GM21529 (cell line): ENCODE results near the gene ROBO1.

ENCODE experiments used
- ATAC-seq: cut with Tn5 transposase; IDR thresholded peaks from one replicate; pipeline ENCODE4 v1.9.1; 2021; ENCODE audit not compliant: unreplicated experiment

ROBO1 gene

DNA sequence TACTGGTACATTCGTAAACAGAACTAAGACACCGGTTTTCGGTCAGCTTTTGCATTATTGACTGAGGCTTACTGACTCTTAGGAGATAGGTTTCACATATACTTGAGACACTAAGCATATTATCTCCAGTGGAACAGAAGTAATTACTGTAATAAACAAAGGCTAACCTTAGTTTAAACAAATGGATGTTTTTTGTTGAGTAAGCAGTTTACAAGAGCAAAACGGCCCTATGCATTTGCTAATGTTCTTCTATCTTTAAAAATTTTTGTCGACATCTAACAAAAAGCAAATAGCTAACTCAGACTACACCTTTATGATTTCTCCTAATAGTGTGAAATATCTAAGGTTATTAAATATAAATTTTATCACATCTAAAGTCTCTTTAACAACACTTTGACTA lies 664.5 kb downstream of the ROBO1 start:
- ATAC-seq, result no peak

DNA sequence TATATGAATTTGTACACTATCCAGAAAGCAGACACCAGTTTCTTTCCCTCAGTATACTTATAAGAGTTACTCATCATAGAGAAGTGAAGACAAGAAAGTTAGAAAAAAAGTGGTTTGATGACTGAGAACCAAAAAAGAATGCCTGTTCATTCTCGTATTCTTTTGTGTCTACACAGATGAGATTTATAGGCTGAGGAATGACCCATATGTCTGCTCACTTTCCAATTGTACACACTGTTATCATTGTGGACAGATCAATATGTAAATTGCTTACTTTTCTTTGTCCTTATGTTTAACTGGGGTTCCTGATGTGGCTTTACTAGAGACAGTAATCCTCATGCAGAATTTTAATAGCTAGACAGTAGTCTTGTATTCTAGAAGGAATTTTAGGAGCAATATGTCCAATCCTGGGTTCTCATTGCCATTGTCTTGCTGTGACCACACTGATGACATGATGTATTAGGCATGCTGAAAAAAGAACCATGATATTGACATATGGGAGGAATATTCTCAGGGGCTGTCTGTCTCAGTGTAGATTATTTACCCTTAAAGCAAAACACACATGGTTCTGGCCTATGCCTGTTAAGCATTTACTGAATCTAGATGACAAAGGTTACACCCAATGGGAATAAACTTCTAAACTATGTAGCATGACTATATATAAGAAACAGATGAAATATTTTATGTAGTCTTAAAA lies 669.7 kb downstream of the ROBO1 start:
- ATAC-seq, result no peak

DNA sequence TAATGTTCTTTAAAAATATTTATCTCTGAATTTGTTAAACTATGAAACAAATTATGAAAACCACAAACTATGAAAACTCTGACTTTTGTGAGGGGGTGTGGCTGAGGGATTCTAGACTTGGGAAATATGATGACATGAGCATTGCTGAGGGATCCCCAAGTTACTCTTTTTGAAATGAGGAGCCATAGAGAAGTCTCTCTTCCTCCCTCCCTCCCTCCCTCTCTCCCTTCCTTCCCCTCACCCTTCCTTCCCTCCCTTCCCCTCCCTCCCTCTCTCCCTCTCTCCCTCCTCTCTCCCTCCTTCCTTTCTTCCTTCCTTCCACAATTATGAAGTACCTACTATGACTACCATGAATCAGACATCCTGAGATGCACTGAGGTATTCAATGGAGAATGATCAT lies 673.1 kb downstream of the ROBO1 start:
- no peak for ATAC-seq

DNA sequence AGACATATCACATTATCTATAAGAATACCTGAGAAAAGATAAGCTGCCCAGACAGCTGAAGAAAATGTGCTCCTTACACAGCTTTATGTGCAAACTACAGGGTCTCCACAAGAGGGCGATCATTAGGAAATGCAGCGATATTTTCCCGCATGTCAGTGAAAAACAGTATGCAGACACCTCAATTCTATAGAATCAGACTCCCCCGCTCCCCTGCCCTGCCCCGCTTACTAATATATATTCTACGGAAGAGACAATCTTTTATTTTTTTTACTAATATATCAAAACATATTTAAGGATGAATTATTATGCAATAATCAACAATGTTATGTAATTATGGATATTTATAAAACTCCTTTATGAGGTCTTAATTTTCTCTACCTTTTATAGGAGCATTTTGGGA lies 681.3 kb downstream of the ROBO1 start:
- peak; percentile 94 for ATAC-seq

DNA sequence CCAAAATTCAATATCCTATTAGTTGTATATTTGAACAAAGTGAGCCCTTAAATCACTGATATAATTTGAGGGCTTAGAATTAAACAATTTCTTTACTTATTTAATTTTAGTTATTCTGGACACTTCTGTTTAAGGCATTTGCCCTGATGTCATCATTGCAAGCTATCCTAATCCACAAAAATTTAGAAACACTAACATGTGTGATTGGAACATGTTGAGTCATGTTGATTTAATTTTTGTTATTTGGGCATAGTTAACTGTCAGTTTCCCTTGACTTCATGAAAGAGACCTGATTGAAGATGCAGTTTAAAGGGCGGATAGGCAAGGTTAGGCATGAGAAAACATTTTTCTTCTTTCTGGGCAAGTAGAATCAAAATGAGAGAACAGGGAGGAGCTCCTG lies 682.6 kb downstream of the ROBO1 start:
- no peak for ATAC-seq

DNA sequence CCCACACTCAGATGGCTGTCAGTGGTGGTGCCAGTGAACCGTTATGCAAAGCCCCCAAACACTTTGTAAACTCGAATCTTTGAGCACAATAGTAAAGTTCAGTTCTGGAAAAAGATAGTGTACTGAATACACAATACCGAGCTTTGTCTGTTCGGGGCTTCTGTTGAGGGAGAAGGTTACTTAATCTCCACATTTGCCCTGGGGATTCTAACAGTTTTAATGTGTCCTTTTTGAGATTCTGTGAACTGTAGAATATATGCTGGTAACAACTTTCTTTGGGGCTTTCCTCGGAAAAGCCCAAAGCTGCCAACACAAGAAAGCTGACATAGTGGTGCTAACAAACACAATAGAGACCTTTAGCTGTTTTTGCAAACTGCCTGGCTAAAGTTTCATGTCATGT lies 686.5 kb downstream of the ROBO1 start:
- no peak for ATAC-seq

DNA sequence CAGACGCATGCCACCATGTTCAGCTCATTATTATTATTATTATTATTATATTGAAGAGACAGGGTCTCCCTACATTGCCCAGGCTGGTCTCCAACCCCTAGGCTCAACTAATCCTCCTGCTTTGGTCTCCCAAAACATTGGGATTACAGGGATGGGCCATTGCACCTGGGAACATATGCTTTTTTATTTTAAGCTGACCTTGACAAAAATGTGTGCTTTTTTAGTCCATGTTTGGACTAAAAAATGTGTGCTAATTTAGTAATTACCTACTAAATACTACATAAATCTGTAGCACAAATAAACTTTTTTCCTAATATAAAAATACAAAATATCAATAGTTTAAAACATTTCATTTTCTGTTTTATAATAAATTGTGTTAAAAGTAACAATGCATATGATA lies 693.2 kb downstream of the ROBO1 start:
- ATAC-seq, result no peak

DNA sequence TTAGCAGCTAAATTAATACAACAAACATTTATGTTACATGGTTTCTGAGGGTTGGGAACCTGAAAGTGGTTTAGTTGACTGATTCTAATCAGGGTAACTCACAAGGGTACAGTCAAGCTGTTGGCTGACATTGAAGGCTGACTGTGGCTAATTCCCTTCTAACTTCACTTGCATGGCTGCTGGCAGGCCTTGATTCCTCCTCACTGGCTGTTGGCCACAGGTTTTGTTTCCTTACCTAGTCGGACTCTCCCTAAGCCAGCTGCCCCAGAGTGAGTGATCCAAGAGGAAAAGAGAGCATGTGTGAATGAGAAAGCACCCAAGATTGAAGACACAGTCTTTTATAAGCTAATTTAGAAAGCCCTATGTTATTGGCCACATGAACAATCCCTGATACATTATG lies 700.1 kb downstream of the ROBO1 start:
- no peak for ATAC-seq

DNA sequence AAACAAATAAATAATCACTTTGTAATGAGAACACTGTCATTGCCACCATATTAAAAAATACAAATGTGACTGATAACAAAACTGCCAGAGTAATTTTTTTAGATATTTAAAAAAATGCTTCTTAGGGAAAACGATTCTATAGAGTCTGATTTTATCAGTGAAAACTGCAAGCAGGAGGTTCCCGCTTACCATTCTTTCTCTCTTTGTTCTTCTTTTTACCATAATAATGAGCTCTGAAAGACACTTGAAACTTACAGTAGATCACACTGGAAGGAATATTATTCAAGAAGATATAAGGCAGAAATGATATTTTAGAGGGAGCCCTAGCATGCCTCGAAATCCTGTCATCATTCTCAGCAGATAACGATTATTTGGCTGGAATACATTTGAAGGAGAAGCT lies 701.3 kb downstream of the ROBO1 start:
- no peak for ATAC-seq

DNA sequence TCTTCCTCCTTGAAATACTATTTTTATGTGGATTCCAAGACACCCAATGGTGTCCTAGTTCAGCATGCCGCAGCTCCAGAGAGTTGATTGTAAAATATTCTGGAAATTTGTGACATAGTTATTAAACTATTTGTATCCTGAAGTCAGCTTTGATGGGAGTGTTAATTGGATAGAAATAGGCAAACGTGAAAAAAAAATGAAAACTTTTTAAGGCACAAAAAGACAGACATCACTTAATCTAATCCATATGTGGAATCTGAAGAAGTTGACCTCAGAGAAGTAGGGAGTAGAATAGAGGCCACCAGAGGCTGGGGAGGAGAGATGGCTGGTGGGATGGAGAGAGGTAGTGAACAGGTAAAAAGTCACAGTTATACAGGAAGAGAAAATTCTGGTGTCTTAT lies 704.2 kb downstream of the ROBO1 start:
- ATAC-seq, result no peak

DNA sequence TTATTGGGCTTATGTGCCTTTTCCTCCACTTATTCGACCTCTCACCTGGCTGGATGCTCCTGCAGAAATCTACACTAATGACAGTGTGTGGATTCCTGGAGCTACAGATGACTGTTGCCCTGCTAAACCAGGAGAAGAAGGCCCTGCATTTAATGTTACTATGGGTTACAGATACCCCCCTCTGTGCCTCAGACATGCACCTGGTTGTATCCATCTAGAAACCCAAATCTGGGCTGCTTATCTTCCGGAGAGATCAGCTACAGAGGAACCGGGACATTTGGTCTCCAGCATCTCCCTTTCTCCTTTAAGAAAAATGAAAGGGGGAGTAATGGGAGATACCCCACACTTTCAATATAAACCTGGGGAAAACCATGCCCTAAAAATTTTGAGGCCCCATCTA lies 710.0 kb downstream of the ROBO1 start:
- ATAC-seq, result no peak

DNA sequence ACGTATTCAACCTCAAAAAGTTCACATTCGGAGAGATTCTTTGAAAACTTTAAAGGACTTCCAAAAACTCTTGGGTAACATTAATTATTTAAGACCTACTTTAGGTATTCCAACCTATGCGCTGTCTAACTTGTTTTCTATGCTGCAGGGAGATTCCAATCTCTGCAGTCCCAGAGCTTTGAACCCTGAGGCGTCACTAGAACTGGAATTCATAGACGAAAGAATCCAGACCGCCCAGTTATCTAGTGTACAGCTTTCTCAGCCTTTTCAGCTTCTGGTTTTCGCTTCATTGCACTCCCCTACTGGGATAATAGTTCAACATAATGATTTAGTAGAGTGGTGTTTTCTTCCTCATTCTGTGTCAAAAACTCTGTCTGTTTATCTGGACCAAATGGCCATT lies 711.3 kb downstream of the ROBO1 start:
- no peak for ATAC-seq

DNA sequence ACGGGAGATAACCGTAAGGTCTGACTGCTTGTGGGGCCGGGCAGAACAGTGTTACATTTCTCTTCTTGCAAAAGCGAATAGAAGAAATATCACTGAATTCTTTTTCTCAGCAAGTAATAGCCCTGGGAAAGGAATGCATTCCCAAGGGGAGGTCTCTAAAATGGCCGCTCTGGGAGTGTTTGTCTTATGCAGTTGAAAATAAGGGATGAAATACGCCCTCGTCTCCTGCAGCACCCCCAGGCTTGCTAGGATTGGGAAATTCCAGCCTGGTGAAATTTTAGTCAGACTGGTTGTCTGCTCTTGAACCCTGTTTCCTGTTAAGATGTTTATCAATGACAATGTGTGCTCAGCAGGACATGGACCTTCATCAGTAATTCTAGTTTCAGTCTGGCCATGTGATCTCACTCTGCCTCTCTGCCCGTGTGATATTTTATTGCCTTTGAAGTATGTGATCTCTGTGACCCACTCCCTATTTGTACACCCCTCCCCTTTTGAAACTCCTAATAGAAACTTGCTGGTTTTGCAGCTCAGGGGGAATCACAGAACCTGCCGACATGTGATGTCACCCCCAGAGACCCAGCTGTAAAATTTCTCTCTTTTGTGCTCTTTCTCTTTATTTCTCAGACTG lies 715.6 kb downstream of the ROBO1 start:
- ATAC-seq, result no peak

DNA sequence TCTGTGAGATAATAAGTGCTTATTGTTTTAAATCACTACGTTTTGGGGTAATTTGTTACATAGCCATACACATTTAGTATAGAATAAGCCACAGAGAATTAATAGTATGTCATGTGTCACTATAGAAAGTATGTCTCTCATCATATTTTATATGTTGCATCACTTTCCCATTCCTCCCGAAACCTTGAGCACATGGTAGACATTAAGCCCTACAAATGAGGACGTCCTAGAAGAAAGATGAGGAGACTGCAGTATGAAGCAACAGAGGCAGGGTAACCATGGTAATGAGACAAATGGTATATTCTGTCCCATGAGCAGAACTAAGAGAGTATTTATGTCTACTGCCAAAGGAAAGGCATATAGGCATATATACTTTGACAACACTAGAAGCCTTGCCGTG lies 720.2 kb downstream of the ROBO1 start:
- no peak for ATAC-seq

DNA sequence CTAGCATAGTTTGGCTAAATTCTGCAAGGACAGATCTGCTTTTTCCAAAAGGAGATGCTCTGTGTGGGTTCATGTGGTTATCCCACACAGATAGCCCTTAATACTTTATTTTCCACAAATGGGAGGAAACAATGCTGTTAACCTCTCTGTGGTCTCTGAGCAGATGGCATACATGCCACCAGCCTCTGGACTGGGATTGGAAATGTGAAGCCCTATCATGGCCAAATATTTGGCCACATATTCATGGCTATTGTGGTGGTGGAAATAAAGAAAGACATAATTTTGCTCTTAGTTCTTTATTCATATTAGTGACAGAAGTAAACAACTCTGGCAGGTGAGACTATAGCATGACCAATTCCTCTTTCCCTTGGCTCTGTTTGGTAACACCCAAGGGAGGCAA lies 726.2 kb downstream of the ROBO1 start:
- ATAC-seq, result no peak

DNA sequence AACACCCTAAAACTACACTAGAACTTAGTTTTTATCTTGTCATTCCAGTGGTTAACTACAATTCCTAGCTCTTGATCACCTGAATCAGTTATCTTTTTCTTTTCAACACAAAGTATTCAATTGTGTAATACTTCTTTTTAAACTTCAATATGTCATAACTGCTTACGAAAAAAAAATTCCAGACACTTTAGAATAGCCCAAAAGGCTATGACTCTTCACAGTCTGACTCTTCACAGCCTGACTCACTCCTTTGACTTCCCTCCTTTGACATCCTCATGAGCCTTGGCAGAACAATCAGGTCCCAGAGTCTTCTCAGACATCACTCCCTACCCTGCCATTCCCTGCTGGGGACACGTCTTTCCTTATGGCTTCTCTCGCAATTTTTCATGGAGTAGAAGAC lies 727.1 kb downstream of the ROBO1 start:
- no peak for ATAC-seq

DNA sequence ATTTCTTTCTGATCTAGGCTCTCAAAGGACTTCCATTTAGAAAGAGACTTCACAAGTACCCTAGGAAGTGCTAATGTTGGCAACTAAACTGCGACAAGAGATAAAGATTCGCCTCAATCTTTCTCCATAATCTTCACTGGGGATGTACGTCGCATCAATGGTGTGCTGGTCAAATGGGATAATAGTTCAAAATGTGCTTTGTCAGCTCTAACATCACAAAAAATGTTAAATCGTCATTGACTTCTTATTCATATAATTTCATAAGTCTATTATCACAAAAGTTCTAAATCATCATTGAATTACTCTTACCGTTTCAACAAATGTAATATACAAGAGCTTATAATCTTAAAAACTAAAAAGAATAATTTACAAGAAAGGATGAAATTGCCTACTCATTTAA lies 727.7 kb downstream of the ROBO1 start:
- no peak for ATAC-seq

DNA sequence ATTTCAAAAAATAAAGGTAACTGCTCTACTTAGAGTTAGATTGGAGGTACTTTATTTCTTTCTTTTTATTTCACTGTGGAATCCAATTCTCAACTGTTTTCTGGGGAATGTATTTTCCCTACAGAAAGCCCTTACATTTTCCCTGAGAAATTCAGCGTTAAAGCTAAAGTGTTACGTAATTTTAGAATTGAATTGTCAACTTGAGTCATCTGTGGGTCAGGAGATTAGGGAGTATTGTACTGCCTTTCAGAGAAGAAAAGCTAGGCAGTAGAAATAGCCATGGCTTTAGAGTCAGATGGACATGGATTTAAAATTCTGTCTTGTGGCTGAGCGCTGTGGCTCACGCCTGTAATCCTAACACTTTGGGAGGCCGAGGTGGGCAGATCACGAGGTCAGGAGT lies 728.6 kb downstream of the ROBO1 start:
- no peak for ATAC-seq

DNA sequence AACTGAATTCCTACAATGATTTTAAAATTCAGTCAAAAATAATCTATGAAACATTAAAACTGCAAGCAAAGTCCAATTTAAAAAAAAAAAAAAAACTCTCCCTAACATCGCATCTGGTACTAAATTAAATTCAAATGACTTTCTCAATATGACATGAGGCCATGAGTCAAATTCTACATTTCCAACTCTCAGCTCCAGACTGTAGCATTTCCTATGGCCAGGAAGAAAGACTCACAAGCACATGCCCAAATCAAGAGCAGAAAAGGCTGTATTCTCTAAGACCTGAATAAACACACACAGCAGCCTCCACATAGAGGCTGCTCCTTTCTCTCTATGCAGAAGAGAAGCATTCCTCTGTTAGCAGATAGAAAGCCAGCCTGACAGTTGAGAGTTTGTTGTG lies 729.2 kb downstream of the ROBO1 start:
- no peak for ATAC-seq

DNA sequence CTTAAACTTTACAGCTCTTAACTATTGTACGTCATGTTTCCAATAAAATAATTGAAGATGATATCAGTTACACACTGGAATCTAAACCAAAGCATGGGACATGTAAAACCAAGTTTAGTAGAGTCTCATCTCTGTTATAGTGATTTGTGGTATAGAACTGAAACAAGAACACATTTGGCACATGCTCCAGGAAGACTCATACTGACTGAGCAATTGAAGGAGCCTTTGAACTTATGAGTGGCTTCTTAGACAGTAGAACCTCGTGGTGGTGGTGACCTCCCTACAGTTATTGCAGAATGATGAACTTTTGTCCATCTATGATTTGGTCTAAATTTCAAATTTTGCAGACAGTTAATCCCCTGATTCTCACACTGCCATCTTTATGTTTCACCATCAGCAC lies 729.7 kb downstream of the ROBO1 start:
- no peak for ATAC-seq

DNA sequence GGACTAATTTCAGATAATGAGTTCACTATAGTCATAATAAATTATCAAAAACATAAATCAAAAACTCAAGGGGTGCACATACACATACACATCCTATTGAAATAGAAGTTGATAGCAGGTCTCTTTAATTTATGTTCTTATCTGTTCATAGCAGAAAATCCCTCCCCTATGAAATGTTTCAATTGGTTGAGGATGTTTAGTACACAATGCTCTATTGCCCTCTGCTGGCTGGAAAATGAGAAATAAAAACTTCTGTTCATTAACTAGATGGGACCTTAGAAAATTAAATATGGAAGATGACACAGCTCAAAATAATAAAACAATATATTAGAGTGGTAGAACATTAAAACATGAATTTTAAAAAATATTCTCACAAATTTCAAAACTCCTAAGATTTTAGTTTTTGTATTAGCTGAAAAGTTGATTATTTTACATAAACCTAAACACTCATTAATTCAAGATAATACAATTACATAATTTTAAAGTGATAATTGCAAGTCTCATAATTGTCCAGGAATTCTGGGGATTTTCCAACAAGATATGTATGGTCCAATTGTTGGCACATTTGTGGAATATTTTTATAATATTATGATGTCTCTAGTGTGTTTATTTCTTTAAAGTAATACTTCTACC lies 735.0 kb downstream of the ROBO1 start:
- ATAC-seq, result no peak

DNA sequence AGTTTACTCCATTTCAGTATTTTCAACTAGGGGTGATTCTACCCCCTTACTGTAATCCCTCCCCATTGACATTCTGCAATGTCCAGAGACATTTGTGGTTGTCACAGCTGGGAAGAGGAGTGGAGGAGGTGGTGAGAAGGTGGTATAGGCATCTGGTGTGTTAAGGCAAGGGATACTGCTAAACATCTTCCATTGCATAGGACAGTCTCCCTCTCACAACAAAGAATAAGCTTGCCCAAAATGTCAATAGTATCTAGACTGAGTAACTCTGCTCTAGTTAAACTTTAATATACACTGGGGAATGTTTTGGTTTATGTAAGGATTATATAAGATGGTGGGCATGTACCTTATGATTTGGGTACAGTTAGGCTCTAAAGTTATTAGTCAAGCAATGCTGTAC lies 737.6 kb downstream of the ROBO1 start:
- no peak for ATAC-seq

DNA sequence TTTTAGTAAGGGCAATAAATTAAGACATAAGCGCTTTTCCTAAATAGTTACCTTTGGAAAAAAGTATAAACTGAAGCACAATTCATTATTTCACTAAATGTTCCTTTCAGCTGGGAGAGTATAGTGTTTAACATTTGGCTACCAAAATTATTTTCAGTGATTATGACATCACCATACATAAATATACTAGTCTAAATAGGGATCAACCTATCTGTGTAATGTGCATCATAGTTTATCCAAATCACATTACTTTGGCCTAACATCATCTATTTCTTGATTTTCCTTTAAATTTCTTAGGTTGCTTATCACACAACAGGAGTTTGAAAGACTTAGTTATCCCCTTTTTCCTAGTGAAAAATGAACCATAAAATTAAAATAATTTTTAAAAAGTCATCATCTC lies 738.9 kb downstream of the ROBO1 start:
- ATAC-seq, result no peak
